HG02870 (cell line): Measurements from ENCODE around the gene NCKAP5.

Experiments used
- ATAC-seq: cut with Tn5 transposase; IDR thresholded peaks from one replicate; pipeline ENCODE4 v1.9.1; 2021; ENCODE audit warnings: mild to moderate bottlenecking, moderate library complexity; ENCODE audit not compliant: unreplicated experiment

The NCKAP5 gene

DNA sequence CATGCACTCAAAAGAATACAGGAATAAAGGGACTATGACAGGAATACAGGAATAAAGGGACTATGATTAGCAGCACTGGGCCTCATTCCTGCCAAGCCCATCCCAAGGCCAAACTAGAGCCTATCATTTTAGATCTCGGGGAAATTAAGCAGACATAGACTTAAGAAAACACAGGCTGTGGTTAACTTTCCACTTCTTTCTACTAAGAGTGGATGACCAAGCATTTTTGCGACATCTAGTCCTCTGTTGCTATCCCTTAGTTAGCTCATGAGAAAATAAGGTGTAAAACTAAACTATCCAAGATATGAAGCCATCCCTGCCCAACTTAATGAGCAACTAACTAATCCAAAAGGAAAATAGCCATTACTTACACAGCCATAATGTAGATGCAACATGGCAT is 904.2 kb downstream of the NCKAP5 start:
- ATAC-seq, result no peak

DNA sequence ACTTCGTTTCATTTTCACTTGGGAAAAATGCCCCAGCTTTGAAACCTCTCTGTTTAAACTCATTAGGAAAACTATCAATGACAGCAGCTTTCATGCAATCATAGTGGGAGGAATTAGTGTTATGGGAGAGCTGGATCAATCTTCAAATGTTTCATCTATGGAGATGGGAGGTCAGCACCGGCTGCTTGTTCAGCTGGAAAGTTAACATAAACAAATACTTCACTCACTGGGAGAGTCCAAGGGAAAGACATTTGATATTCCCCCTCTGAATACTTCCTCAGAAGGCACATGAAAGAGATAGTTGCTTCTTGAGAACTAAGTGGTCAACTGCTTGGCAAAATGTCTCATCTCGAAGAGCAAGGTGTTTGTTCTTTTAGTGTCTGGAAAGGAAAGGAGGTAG is 905.5 kb downstream of the NCKAP5 start:
- ATAC-seq, result no peak

DNA sequence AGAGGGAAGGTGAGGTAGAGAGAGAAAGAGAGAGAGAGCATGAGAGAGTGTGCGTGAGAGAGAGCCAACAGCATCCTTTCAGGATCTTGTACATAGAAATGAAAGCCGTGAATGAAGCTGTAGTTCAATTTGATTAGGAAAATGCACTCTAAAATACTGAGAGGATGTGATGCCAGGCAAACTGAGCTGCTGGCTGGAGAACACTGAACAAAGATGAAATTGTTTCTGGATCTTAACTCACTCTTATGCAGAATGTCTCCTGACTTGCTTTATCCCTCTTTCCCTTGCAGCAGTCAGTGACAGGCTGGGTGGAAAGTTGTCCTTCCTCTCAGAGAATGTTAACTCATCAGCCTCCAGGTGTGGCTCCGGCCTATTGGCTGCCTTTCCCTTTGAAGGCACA is 908.9 kb downstream of the NCKAP5 start:
- ATAC-seq, result no peak

DNA sequence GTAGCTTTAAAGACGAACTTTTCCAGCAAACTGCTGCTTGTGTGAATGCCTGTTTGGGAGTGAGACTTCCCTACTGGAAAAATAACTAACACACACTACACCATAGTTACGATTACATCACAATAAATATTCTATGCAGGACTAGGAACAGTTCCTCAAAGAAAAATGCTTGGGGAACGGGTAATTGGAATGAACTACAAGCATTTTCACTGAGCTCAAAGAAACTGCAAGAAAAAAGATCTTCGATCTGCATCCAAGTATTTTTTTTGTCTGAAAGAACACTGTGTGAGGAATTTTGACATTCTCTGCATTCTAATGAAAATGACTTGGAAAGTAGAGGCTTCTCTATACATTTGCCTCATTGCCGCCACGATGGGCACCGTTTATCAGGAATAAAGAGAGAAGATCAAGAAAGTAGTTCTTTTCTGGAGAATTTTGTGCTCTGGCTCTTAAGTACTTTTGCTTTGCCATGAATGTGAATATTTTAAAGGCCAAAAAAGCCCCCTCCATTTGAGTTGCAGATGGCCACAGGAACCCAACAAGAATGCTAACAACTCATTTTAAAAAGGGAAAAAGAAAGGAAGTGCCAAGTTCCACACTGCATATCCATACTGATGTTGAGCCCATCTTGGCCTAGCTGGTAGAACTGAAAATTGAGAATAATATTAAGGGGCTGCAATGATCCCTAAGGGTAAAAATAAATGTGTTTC is 911.8 kb downstream of the NCKAP5 start:
- no peak for ATAC-seq

DNA sequence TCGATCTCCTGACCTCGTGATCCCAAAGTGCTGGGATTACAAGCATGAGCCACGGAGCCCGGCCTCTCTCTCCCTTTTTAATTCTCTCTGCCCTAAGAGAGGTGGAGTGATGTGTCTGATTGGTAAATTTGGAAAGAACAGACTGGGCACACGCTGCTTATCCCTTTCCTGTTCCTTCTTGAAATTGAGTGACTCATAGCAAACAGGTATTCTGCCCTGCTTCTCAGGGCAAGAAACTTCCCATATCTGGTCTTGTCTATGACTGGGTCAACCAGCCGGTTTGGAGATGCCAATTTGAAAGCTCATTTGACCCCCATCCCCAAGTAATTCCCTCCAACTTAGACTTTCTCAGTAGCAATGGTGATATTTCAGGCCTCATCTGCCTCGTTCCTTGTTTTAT is 913.3 kb downstream of the NCKAP5 start:
- ATAC-seq, result no peak

DNA sequence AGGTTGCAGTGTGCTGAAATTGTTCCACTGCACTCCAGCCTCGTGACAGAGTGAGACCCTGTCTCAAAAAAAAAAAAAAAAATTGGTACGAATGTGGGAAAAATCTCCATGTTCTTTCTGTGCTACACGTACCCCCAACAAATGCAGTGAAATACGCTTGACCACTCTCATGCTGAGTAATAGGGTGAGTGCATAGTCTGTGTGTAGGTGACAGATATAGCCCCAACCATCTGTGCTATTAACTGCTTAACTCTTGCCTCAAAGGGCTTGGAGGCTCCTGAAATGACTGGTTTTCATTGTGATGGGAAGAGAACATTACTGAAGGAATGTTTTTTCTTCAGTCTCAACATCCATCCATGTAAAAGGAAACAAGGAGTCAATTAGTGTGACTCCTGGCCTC is 913.9 kb downstream of the NCKAP5 start:
- ATAC-seq, result no peak

DNA sequence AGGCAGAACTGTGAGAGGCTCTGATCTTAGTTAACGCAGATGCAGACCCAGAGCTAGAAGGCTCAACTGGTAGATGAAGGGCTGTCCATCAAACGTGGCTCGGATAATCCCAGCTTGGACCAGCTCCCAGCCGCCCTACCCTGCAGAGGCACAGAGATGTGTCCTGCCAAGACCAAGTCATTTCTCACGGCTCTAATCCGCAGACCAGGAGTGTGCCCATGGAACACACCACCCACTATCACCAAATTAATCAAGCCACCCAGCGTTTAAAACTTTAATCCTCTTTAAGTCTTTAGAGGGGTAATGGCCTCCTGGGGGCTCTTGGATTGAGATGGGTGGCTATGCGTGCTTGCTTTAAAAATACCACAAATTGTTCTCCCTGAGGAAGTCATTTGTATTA is 915.8 kb downstream of the NCKAP5 start:
- no peak for ATAC-seq

DNA sequence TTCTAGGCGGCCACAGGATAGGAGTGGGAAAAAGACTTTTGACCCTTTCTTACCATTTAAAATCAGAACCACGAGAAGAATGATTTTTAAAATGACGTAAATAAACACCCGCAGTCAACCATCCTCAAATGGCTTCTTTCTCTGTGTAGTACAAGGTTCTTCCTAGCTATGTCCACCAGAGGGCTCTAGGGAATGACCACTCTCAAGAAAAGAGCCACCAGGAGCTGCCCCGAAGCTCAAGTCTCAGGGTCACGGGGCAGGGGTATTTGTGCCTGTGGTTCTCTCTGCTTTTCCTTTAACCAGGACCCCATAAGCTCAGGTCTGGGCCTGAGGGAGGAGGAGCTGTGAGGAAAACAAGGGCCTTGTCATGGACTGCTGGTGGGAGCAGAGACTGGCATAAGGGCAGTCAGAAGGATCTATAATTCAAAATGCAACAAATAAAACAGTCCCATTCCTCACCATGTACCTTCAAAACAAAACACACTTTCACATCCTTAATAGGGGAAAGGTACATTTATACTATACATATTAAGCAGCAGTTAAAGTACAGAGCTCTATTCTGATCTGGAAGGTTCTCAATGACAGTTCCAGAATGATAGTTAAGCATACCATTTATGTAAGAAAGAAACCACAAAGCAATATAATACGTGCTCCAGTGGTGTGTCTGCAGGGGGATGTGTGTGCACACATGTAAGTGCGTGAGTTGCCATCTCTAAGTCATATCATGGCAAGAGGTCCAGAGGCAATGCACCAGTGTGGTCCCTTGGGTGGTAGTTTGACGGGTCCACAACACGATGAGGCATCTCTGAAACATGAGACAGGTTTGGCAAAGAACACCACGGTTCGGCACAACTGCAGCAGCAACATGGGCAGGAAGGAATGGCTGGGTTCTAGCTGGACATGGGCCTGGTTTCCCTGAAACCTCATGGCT is 916.9 kb downstream of the NCKAP5 start:
- ATAC-seq, result no peak

DNA sequence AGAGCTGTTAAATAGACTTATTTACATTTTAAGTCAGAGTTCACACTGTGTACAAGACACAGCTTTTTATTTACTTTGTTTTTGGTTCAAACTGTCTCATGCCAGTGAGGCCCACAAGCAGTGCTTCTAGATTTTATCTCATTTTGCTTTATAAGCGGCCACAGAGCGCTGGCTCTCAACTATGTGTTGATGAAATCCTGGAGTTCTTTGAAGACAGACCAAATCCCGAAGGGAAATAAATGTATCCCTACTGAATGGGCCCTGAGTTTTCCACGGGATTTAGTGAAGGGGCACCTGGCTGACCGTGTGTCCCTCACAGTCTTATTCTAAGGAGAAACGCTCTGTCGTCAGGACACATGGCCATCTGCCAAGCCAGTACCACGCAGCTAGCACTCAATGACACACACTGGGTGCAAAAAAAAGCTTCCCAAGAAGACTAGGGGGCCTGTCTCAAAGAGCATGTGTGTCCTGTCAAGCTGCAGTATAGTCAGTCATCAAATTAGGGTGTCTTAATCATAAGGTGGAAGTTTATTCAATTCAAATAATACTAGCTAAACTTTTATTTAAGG is 921.6 kb downstream of the NCKAP5 start:
- ATAC-seq, result no peak

DNA sequence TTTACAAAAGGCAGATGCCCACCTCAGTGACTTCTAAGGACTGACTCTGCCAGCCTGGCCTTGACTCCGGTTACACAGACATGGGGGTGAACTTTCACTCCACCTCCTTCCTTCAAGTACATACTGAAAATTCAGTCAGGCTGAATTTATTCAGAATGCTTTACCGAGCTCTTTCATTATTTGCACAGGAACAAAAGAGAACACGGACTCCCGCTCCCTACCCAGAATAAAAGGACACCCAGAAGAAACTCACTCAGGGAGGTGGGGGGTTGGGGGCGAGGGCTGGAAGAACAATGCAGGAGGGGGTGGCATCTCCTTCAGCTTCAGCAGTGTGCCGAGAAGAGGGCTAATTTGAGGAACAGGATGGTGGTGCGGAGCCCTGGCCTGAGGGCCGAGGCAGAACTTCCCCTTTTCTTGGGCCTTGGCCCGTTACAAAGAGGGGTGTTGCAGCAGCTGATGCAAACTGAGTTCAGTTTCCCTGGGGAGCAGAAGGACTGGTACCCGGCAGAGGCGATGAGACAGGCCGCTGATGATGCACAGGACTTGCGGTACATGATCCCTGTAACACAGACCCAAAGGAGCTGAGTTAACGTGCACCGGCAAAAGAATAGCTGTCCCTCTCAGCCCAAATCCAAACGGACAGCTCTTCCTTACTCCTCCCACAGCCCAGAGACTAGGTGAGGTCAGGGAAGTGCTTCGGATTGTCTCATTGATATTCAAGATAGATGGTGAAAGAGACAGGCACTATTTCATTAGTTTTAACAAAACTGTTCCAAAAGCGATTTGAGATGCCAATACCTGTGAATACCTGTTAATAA is 922.3 kb downstream of the NCKAP5 start:
- ATAC-seq, result no peak

DNA sequence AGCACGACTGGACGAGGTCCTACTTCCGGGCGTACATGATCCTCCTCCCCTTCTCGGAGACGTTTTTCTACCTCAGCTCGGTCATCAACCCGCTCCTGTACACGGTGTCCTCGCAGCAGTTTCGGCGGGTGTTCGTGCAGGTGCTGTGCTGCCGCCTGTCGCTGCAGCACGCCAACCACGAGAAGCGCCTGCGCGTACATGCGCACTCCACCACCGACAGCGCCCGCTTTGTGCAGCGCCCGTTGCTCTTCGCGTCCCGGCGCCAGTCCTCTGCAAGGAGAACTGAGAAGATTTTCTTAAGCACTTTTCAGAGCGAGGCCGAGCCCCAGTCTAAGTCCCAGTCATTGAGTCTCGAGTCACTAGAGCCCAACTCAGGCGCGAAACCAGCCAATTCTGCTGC is 923.1 kb downstream of the NCKAP5 start:
- ATAC-seq, result no peak

DNA sequence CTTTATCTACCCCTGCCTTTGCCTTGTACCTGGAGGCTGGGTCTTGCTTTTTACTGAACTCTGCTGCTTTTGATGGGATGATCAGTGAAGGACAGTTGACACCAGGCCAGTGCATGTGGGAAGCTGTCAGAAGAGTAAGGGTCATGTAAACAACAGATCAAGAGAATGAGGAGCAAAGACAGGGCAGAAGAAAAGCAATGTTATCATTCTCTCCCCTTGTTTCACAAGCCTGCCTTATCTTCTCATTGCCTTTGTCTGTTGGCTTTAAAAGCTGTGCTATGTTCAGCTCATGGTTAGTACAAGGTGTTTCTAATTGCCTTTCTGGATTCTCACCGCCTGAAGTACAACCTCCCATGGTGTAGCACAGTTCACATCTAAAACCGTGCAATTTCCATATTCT is 925.8 kb downstream of the NCKAP5 start:
- ATAC-seq, result no peak

DNA sequence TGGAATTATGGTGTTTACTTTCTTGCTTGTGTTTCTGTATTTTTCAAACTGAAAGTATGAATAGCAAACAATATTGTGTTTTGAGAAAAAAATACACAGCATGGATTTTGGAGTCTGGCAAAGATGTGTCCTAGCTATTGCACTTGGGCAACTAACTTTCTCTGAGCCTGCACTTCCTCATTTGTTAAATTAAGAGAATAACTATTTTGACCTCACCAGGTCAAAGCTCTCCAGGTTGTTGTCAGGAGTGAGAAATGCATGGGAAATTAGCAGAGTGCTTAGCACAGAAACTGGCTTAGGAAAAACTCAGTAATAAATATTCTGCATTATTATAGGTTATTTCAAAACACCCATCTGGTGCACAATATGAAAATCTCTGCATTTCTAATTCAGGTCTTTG is 926.4 kb downstream of the NCKAP5 start:
- ATAC-seq, result no peak

DNA sequence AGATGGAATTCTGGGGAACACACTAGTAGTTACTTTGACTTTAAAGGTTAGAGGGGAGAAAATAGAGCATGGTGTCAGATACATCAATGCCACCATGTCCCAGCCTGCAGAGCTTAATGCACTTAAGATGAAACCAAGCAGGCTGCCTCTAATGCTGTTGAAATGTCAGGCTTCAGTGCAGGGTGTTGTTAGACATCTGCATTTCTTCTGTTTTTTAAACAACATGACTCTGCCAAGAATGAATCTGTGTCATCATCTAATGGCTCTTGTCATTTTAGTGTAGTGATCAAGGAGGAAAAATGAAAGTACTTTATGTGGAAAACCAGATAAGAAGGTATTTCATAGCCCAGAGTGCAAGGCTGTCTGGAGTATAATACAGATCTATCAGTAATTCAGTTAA is 928.1 kb downstream of the NCKAP5 start:
- ATAC-seq, result no peak

DNA sequence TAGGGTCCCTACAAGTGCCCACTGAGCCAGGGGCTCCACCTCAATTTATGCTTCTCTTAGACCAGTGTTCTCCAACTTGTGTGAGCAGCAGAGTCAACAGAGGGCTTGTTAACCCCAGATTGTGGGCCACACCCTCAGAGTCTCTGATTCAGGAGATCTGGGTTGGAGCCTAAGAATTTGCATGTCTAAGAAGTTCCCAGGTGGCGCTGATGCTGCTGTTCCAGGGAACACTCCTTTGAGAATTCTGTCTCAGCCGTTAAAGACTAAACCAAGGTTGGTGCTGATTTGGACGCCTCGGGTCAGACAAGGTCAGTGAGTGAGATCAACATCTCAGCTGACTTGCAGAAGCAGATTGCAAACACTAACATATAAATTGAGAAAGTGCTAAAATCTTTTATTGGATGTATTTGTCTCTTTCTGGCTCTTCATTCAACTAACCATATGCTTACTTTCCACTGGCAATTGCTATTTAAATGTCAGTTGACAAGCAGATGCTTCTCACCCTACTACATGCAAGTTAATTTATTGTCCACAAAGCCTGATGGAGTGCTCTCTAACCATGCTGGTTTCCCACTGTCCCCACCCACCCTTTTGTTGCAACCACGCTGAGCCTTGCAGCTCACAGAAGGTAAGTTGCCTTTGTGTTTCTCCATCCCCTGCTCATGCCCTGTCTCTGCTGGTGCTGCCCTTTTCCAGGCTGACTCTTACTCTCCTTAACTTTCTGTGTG is 929.8 kb downstream of the NCKAP5 start:
- no peak for ATAC-seq

DNA sequence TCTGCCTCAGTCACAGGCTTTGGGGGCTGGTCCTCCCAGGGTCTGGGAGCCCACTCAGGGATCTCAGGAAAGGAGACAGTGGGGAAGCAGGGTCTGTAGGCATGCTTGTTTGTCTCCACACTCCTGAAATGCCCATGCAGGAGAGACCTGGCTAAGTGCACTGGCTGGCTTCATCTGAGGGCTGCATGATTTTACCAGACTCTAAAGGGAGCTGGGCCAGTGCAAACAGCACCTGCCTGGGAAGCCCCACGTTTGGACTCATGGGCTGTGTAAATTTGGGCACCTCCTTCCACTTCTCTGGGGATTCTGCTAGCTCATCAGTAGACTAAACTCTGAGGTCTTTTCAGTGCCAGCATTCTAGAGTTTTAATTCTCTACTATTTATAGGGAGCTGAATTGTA is 931.9 kb downstream of the NCKAP5 start:
- no peak for ATAC-seq

DNA sequence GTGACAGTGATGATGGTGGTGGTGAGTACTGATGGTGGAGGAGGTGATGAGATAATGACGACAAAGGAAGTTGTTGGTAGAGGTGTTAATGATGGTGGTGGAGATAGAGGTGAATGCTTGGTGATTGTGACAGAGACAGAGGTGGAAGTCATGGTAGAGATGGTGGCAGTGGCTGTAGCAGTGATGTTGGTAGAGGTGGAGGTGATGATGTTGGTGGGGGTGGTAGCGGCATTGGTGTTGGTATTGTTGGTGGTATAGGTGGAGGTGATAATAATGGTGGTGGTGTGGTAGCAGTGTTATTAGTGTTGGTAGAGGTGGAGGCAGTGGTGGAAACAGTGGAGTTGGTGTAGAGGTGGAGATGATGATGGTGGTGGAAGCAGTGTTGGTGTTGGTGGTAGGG is 934.6 kb downstream of the NCKAP5 start:
- ATAC-seq, result no peak

DNA sequence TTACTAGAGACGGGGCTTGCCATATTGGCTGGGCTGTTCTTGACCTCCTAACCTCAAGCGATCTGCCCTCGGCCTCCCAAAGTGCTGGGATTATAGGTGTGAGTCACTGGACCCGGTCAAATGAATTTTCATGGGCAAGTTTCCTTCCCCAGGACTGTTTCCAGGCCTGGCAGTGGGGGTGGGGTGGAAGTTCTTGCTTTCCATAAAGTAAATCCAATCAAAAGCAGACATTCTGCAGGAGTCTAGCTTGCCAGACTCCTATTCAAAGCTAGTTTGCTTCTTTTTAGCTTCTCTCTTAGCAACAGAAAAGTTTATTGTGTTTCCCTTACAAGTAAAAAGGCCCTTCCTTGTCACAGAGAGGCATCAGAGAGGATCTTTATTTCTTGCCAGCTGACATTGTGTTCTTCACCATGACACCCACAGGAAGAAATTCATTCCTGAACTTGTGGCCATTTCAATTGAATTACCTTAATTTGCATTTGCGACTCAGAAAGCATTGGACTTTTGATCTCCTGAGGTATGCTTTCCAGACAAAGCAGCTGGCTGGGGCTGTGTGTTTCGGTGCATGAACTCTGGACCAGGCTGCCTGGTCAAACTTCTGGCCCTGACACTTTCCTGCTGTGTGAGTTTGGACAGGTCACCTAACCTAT is 936.1 kb downstream of the NCKAP5 start:
- no peak for ATAC-seq

DNA sequence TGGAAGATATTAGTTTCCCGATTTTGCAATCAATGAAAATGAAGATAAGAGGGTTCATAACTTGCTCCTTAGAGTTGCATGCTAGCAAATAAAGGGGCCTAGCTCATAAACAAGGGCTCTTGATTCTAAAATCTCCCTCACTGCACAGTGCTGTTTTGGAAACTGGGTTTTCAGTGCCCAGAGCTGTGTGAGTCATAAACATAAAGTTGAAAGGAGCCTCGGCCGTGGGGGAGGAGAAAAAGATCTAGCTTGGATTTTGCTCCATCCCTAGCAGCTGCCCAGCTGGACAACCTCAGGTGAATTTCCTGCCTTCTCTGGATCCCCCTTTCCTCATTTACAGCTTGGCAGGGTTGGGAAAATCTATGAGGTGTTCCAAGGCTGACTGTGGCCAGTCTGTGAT is 940.7 kb downstream of the NCKAP5 start:
- no peak for ATAC-seq
